ENCODE data around the gene ZNF69.

GRCh38 chr19:11873762-11874161 lies 13.8 kb upstream of the ZNF69 start:
- TF ChIP-seq CTCF (IDR thresholded peaks at IDR 0.05; ENCODE audit: poor library complexity, severe bottlenecking): no peak
- no peak for TF ChIP-seq MXI1 (conservative IDR thresholded peaks at IDR 0.05; ENCODE audit: poor library complexity, severe bottlenecking)
- TF ChIP-seq, protein P1, sequence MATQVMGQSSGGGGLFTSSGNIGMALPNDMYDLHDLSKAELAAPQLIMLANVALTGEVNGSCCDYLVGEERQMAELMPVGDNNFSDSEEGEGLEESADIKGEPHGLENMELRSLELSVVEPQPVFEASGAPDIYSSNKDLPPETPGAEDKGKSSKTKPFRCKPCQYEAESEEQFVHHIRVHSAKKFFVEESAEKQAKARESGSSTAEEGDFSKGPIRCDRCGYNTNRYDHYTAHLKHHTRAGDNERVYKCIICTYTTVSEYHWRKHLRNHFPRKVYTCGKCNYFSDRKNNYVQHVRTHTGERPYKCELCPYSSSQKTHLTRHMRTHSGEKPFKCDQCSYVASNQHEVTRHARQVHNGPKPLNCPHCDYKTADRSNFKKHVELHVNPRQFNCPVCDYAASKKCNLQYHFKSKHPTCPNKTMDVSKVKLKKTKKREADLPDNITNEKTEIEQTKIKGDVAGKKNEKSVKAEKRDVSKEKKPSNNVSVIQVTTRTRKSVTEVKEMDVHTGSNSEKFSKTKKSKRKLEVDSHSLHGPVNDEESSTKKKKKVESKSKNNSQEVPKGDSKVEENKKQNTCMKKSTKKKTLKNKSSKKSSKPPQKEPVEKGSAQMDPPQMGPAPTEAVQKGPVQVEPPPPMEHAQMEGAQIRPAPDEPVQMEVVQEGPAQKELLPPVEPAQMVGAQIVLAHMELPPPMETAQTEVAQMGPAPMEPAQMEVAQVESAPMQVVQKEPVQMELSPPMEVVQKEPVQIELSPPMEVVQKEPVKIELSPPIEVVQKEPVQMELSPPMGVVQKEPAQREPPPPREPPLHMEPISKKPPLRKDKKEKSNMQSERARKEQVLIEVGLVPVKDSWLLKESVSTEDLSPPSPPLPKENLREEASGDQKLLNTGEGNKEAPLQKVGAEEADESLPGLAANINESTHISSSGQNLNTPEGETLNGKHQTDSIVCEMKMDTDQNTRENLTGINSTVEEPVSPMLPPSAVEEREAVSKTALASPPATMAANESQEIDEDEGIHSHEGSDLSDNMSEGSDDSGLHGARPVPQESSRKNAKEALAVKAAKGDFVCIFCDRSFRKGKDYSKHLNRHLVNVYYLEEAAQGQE (IDR thresholded peaks at IDR 0.05; ENCODE audit: borderline replicate concordance): no peak
- TF ChIP-seq SMC3 (conservative IDR thresholded peaks at IDR 0.05; ENCODE audit: poor library complexity): no peak
- TF ChIP-seq RAD21 (conservative IDR thresholded peaks at IDR 0.05): no peak

All from neural cell (in vitro differentiated cells).